Skeletal muscle tissue (tissue), 4 donors: ENCODE data around the gene ZFHX3. TPM values are rescaled to one million over a fixed set of nuclear protein-coding genes. Genes with fewer than 3 reads are reported as not detected.

ENCODE experiments used
- H3K27ac ChIP-seq: one replicate; pipeline ENCODE4 v1.7.0; 2013; ENCODE audit warnings: mild to moderate bottlenecking, low read depth, low read length, inconsistent platforms
- H3K27me3 ChIP-seq, 3 donors: one replicate each; pipeline ENCODE4 v1.7.0; 2013; ENCODE audit warnings: low read length in 3 of 3; ENCODE audit not compliant: control insufficient read depth in 3 of 3, insufficient read depth in 3 of 3
- H3K36me3 ChIP-seq, 3 donors: one replicate each; pipeline ENCODE4 v1.7.0; 2013; ENCODE audit warnings: low read length in 3 of 3; ENCODE audit not compliant: control insufficient read depth in 3 of 3, insufficient read depth in 3 of 3
- H3K4me1 ChIP-seq, 3 donors: one replicate each; pipeline ENCODE4 v1.7.0; 2013; ENCODE audit warnings: low read length in 3 of 3, mild to moderate bottlenecking in 3 of 3; ENCODE audit not compliant: control insufficient read depth in 3 of 3, insufficient read depth in 3 of 3
- H3K4me3 ChIP-seq, 3 donors: one replicate each; pipeline ENCODE4 v1.7.0; 2013; ENCODE audit warnings: low read length in 3 of 3
- H3K9ac ChIP-seq, 3 donors: one replicate each; pipeline ENCODE4 v1.7.0; 2013; ENCODE audit warnings: low read length in 3 of 3, mild to moderate bottlenecking in 3 of 3, moderate library complexity in 2 of 3, low read depth in 1 of 3
- H3K9me3 ChIP-seq, 3 donors: one replicate each; pipeline ENCODE4 v1.7.0; 2013; ENCODE audit warnings: low read length in 3 of 3; ENCODE audit not compliant: control insufficient read depth in 3 of 3
- total RNA-seq: library from RNA; depleted of rRNA; stranded (reverse); fragments of >200 nt; gene quantifications from one replicate; pipeline ENCODE4 v1.2.3, GENCODE V29; 2014
- donor health status: Osteomylitis.

ZFHX3 gene
- total RNA-seq, 1 donor from 2014 or later = 8.9 TPM

DNA sequence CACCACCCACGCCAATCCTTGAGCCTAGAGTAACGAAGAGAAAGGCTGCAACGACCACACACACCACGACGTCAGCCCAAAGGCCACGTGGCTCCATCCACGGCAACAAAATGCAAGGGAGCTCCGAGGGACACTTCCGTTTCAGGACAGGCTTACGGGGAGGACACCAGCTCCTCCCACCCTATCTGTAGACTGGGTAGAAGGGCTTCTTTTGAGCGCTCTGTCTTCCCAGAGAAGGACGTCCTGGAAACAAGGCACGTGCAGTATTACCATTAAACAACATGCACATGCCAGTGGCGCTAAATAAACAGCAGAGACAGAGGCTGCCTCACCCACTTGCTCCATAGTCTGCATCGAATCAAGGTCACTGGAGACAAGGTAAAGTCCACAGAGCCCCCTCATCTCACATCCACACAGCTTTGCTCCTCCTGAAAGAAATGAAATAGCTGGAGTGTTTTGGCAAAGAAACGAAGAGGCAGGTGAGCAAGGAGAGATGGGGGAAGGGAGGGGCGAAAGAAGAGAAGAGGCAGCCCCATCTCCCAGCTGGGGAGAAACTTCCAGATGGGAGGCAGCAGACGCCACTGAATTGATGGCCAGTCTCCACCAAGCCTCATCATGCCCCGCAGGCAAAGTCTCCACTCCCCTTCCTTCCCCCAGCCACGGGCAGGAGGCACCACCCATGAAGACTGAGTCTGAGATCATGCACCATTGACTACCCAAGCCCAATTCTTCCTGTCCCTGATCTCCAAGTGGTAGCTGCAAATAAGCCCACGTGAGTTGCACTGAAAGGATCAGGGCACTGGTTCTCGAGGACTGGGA lies 24.0 kb downstream of the ZFHX3 start:
- Histone ChIP-seq H3K36me3 (peaks cover 0 to 4% (median 0%) of the 10 kb centered on the region in 3 donors), H3K4me3 (no peak overlapping the region), H3K27me3 (no peaks in the 10 kb centered on the region), H3K9me3 (no peaks in the 10 kb centered on the region), H3K9ac (no peak overlapping the region), H3K27ac (no peak overlapping the region), H3K4me1 (peaks cover 64 to 91% (median 90%) of the 10 kb centered on the region in 3 donors)

DNA sequence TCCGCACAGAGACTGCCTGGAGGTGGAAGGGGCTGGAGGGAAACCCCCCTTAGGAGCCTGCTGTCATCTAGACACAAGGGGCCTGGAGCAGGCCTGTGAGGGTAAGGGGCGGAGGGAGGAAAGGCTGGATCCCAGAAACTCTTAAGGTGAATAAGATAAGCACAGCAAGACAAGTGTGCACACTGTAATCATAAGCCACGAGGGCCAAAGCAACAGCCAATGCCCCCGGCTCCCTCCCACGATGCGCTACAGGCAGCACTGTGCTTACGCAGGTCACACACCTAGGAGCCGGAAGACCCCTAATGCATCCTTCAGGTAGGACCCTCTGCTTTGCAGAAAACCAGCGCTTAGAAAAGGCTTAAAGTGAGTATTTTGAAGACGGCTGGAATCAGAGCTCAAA lies 24.6 kb downstream of the ZFHX3 start:
- Histone ChIP-seq H3K4me3 (no peak overlapping the region), H3K9me3 (no peaks in the 10 kb centered on the region), H3K9ac (peak overlapping the region in 1 of 3 donors; percentile 18), H3K27me3 (no peaks in the 10 kb centered on the region), H3K36me3 (peaks cover 0 to 4% (median 0%) of the 10 kb centered on the region in 3 donors), H3K27ac (no peak overlapping the region), H3K4me1 (peaks cover 64 to 90% (median 88%) of the 10 kb centered on the region in 3 donors)

DNA sequence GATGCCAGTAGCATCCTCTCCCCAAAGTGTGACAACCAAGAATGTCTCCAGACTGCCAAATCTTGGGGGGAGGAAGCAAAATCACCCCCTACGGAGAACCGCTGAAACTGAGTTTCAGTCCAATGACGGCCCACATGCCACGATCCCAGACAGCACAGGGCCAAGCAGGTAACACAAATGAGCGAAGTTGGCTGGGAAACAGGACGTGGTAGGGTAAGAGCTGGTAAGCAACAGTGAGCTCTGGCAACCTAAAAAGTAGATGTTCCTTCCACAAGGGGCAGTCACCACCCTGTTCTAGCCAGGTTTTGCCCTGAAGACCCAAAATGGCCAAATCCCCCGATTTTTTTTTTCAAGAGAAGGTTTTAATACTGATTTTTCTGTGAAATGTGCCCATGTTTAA lies 25.4 kb downstream of the ZFHX3 start:
- H3K9ac ChIP-seq = no peak overlapping the region
- H3K36me3 ChIP-seq = peaks cover 0 to 4% (median 0%) of the 10 kb centered on the region in 3 donors
- H3K27ac ChIP-seq = peak overlapping the region; percentile 2
- H3K4me3 ChIP-seq = no peak overlapping the region
- peaks cover 60 to 85% (median 80%) of the 10 kb centered on the region in 3 donors for H3K4me1 ChIP-seq
- no peaks in the 10 kb centered on the region for H3K27me3 ChIP-seq
- no peaks in the 10 kb centered on the region for H3K9me3 ChIP-seq

GRCh38 chr16:73021866-73022495 lies 25.9 kb downstream of the ZFHX3 start:
- Histone ChIP-seq H3K4me3 (no peak overlapping the region), H3K4me1 (peaks cover 59 to 84% (median 75%) of the 10 kb centered on the region in 3 donors), H3K27ac (peak overlapping the region; percentile 2), H3K9ac (peak overlapping the region in 1 of 3 donors; percentile 40), H3K27me3 (no peaks in the 10 kb centered on the region), H3K9me3 (no peaks in the 10 kb centered on the region), H3K36me3 (peaks cover 0 to 4% (median 0%) of the 10 kb centered on the region in 3 donors)

- Histone ChIP-seq H3K9me3 (no peaks in the 10 kb centered on the region), H3K27ac (peak overlapping the region; percentile 3), H3K4me1 (peaks cover 60 to 83% (median 75%) of the 10 kb centered on the region in 3 donors)
Observed at GRCh38 chr16:73020409-73020884, 27.5 kb downstream of the ZFHX3 start.

DNA sequence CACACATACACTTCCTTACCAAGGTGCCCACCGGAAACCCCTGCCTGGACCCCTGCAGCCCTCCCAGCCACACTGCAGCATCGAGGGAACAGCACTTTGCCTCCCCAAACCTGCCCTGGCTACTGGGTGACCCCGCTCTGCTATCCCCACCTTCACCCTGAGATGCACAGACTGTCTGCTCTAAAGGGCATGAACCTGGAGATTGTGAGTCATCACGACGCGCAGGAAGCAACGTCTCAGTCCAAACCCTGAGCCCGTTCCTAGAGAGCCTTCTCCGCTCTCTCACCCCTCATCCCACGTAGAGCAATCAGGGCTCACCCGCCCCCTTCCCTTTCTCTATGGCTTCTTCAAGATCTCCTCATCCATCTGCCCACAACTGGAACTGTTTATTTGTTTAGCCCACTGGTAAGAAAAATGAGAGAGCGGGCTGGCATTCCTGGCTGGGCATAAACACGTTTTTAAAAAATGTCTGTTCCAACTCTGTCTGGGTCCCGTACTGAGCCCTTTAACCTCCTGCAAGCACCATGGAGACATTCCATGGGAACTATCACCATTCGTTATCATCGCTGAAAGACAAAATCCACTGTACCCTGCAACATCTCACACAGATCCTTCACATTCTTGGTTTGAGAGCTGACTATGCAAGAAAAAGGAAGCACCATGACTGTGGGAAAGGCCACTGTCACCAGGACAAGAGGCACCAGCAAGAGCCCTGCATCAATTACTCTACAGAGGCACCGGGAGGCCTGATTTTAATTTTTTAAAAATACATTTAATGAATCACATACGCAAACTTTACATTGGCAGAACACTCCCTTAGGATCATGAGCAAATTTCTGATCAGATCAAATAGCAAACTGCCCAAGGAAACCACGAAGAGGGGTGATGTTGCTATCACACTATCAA lies 28.2 kb downstream of the ZFHX3 start:
- Histone ChIP-seq H3K27me3 (no peaks in the 10 kb centered on the region), H3K27ac (peak overlapping the region; percentile 3), H3K4me1 (peaks cover 57 to 75% (median 67%) of the 10 kb centered on the region in 3 donors), H3K36me3 (peaks cover 0 to 4% (median 0%) of the 10 kb centered on the region in 3 donors), H3K9ac (no peak overlapping the region), H3K9me3 (no peaks in the 10 kb centered on the region), H3K4me3 (peak overlapping the region in 1 of 3 donors; percentile 22)

More at GRCh38 chr16:73020409-73020884, 27.5 kb downstream of the ZFHX3 start:
- H3K4me3 ChIP-seq = no peak overlapping the region
- no peak overlapping the region for H3K9ac ChIP-seq
- peaks cover 0 to 4% (median 0%) of the 10 kb centered on the region in 3 donors for H3K36me3 ChIP-seq
- H3K27me3 ChIP-seq = no peaks in the 10 kb centered on the region

DNA sequence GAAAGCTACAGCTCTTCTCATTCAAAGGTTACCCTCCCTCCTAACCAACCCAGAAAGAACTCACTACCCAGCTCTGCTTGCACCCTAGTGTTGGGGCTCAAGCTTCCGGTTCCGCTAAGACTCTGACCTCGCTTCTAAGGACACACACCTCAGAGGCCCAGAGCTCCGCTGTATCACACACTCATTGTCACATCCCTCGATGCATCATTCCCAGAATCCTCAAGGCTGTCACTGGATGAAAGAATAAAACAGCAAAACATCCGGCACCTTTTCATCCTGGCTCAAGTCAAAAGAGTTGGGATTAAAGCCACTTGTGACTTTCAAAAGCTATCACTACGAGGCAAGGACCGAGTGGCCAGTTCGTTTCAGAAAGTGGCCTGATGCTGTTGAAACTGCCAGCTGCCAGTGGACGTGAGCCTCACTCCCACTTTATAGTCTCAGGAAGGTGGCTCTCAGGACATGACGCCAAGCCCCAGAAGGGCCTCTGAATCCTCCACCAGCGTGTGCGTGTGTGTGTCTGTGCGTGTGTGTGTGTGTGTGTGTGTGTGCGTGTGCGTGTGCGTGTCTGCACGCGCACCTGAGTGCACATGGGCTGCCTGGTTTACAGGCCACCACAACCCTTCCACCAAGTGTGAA lies 29.0 kb downstream of the ZFHX3 start:
- no peak overlapping the region for H3K4me3 ChIP-seq
- peaks cover 0 to 4% (median 0%) of the 10 kb centered on the region in 3 donors for H3K36me3 ChIP-seq
- H3K4me1 ChIP-seq = peaks cover 49 to 68% (median 61%) of the 10 kb centered on the region in 3 donors
- H3K27me3 ChIP-seq = no peaks in the 10 kb centered on the region
- H3K27ac ChIP-seq = peak overlapping the region; percentile 3
- no peaks in the 10 kb centered on the region for H3K9me3 ChIP-seq
- H3K9ac ChIP-seq = no peak overlapping the region

DNA sequence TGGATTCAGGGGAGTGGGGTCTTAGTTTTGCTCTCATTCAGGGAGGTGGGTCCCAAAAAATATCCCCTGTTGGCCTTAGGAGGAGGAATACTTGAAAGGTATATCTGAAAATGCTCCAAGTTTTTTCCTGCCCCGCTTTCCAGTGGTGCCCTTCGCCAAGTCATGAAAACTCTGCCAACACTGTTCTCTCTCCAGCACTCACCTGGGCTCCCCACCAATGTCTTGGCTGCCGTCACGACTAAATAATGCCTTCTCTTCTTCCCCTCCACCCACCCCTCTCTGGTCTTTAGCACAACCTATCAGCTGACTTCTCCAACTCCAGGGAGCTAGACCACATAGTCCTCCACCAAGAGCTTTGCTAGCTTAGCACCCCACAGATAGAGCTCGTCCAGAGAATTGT lies 30.6 kb downstream of the ZFHX3 start:
- H3K9ac ChIP-seq = no peak overlapping the region
- no peaks in the 10 kb centered on the region for H3K9me3 ChIP-seq
- no peaks in the 10 kb centered on the region for H3K36me3 ChIP-seq
- no peak overlapping the region for H3K4me3 ChIP-seq
- no peaks in the 10 kb centered on the region for H3K27me3 ChIP-seq
- H3K27ac ChIP-seq = no peak overlapping the region
- peaks cover 37 to 67% (median 49%) of the 10 kb centered on the region in 3 donors for H3K4me1 ChIP-seq

DNA sequence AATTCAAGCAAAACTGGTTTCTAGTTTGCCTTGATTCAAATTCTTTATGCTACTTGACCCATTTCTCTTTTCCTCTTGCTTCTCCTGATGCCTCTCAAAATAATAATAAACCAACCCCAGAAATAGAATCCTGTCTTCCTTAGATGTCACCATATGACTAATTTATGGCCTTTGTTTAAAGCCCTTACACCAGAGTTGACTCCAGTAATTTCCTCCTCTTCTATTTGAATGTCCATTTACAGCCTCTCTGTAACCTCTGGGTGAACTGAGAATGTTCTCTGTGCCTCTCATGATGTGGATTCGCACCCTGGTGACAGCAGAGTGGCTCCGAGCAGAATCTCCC lies 31.5 kb downstream of the ZFHX3 start:
- H3K27me3 ChIP-seq = no peaks in the 10 kb centered on the region
- H3K4me1 ChIP-seq = peaks cover 37 to 68% (median 49%) of the 10 kb centered on the region in 3 donors
- H3K36me3 ChIP-seq = no peaks in the 10 kb centered on the region
- H3K9me3 ChIP-seq = no peaks in the 10 kb centered on the region
- no peak overlapping the region for H3K9ac ChIP-seq
- no peak overlapping the region for H3K4me3 ChIP-seq
- no peak overlapping the region for H3K27ac ChIP-seq
